OCI-LY7 (cell line): Measurements from ENCODE around the gene SLC13A3. TPM values are rescaled to one million over a fixed set of nuclear protein-coding genes. Genes with fewer than 3 reads are reported as not detected.
"Not testable (repeated sequence)": the region's sequence is repeated elsewhere in the genome, so short reads cannot be mapped to it uniquely, and the experiment has no call there.

Source experiments
- BruUV-seq: library from RNA; stranded (reverse); fragments of 400-500 nt; replicated peaks from 2 replicates; lab custom pipeline; 2021; lab: Mats Ljungman, UMichigan
- CTCF ChIA-PET: fragments of 300-600 bp; sonication (Branson Sonifier 250); formaldehyde crosslinking; loops from one replicate; lab custom pipeline; 2022; ENCODE audit warnings: antibody characterized with exemption; ENCODE audit not compliant: unreplicated experiment; lab: Charles Lee
- POLR2A ChIA-PET: fragments of 300-600 bp; sonication (Branson Sonifier 250); formaldehyde crosslinking; loops from one replicate; lab custom pipeline; 2022; ENCODE audit warnings: antibody characterized with exemption; lab: Charles Lee
- DNase-seq: peaks from one replicate; pipeline ENCODE4 v3.0.0-alpha.2; 2015; ENCODE audit warnings: low spot score
- H2AFZ ChIP-seq: fragments of 200-600 bp; sonication (generic), shearing (Covaris generic); 2 replicates; pipeline ENCODE4 v1.6.1; 2014; ENCODE audit warnings: mild to moderate bottlenecking, antibody characterized with exemption, low read length, moderate library complexity
- H3K27ac ChIP-seq: fragments of 200-600 bp; sonication (generic); 2 replicates; pipeline ENCODE4 v1.5.1; 2014; ENCODE audit warnings: mixed run types, low read depth, mild to moderate bottlenecking, moderate library complexity, low read length, inconsistent platforms; ENCODE audit not compliant: poor library complexity, severe bottlenecking
- H3K36me3 ChIP-seq: fragments of 200-600 bp; sonication (generic); 2 replicates; pipeline ENCODE4 v1.6.1; 2014; ENCODE audit warnings: mild to moderate bottlenecking, antibody characterized with exemption, low read length, moderate library complexity, mixed read lengths; ENCODE audit not compliant: insufficient read depth
- H3K4me1 ChIP-seq: fragments of 200-600 bp; sonication (generic); 2 replicates; pipeline ENCODE4 v1.5.1; 2014; ENCODE audit warnings: mild to moderate bottlenecking, low read length; ENCODE audit not compliant: insufficient read depth, poor library complexity, severe bottlenecking
- H3K4me2 ChIP-seq: fragments of 200-600 bp; sonication (generic); 2 replicates; pipeline ENCODE4 v1.6.1; 2014; ENCODE audit warnings: mild to moderate bottlenecking, low read length
- H3K4me3 ChIP-seq: fragments of 200-600 bp; sonication (generic); 2 replicates; pipeline ENCODE4 v1.5.1; 2014; ENCODE audit warnings: mild to moderate bottlenecking, low read depth, low read length; ENCODE audit not compliant: poor library complexity, severe bottlenecking
- H3K79me2 ChIP-seq: fragments of 200-600 bp; sonication (generic); 2 replicates; pipeline ENCODE4 v1.6.1; 2016; ENCODE audit warnings: low read depth, mild to moderate bottlenecking, low read length, moderate library complexity, mixed read lengths; ENCODE audit not compliant: insufficient read depth
- H3K9me2 ChIP-seq: fragments of 200-600 bp; sonication (generic); 2 replicates; pipeline ENCODE4 v1.6.1; 2016; ENCODE audit warnings: mild to moderate bottlenecking, low read length, mixed read lengths; ENCODE audit not compliant: insufficient read depth
- H3K9me3 ChIP-seq: fragments of 200-600 bp; sonication (generic); 2 replicates; pipeline ENCODE4 v1.6.1; 2014; ENCODE audit warnings: mild to moderate bottlenecking, mixed run types, low read length, mixed read lengths
- H4K20me1 ChIP-seq: fragments of 200-600 bp; sonication (generic); 2 replicates; pipeline ENCODE4 v1.6.1; 2014; ENCODE audit warnings: mild to moderate bottlenecking, antibody characterized with exemption, low read length, moderate library complexity, mixed read lengths; ENCODE audit not compliant: insufficient read depth
- CTCF ChIP-seq: fragments of 200-600 bp; sonication (generic); conservative IDR thresholded peaks from 2 replicates; pipeline ENCODE4 v1.5.1; 2014; ENCODE audit warnings: mild to moderate bottlenecking, antibody characterized with exemption, low read length, moderate library complexity, mixed read lengths
- EZH2phosphoT487 ChIP-seq: fragments of 200-600 bp; sonication (generic); IDR thresholded peaks from 2 replicates; pipeline ENCODE4 v1.6.1; 2018; ENCODE audit warnings: low read depth, borderline replicate concordance, mild to moderate bottlenecking, mixed run types, antibody characterized with exemption, low read length, moderate library complexity, mixed read lengths
- intact Hi-C: fragments of 100-400 bp; cut with micrococcal nuclease; formaldehyde crosslinking; loops from one replicate; pipeline ENCODE4 v1.10.0; 2022; ENCODE audit not compliant: unreplicated experiment
- total RNA-seq, 2 experiments: library from RNA; depleted of rRNA in 1 of 2; stranded (reverse); fragments of >200 nt in 1 of 2; shearing (Covaris generic) in 1 of 2; gene quantifications; 2 replicates each; pipeline ENCODE4 v1.2.3, GENCODE V29; 2014 to 2022

Gene SLC13A3
- total RNA-seq, 2 experiments from 2014 or later, result not detected

DNA sequence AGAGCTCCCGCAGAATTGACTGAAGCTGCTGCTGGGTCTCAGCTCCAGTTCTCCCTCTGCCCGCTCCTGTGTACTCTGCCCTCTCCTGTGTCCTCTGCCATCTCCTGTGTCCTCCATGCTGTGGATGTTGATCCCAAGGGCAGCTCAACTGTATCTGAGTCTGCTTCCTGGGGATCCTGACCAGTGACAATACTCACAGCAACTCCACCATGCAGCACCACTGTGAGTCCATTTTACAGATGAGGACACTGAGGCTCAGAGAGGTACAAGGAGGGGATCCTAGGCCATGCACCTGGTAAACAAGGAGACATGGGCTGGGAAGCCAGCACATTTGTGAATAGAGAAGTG, 29.4 kb upstream of the SLC13A3 start:
- H3K4me3 ChIP-seq, result no peak overlapping the region
- intact Hi-C loops, result loop anchor here (1.0 to 5.0 kb wide), 2 partner anchors 159 to 548 kb away; no protein-coding TSS in a partner anchor
- POLR2A ChIA-PET, result interaction anchor here (0.6 to 1.1 kb wide), 4 partner anchors 9 to 1234 kb away, joined by 3 to 4 read pairs (median 4); partner anchors contain the start of gene TP53RK
- no peak overlapping the region for H2AFZ ChIP-seq
- peaks cover 13% of the 10 kb centered on the region for H3K36me3 ChIP-seq
- CTCF ChIA-PET, result interaction anchor here (0.6 kb wide), 1 partner anchor 9 kb away, joined by 3 read pairs; the partner anchor contains the start of gene TP53RK
- H4K20me1 ChIP-seq, result no peaks in the 10 kb centered on the region
- BruUV-seq, result no TSS peak
- no peak overlapping the region for H3K27ac ChIP-seq
- H3K79me2 ChIP-seq, result peaks cover 13% of the 10 kb centered on the region; the same call in 1 of the 2 replicates
- H3K9me3 ChIP-seq, result no peaks in the 10 kb centered on the region
- H3K4me2 ChIP-seq, result no peak overlapping the region
- no peaks in the 10 kb centered on the region for H3K9me2 ChIP-seq
- peaks cover 4% of the 10 kb centered on the region for H3K4me1 ChIP-seq
- DNase-seq, result no peak
- TF ChIP-seq EZH2phosphoT487, result no peak
- TF ChIP-seq CTCF, result no peak

GRCh38 chr20:46678516-46678915, 27.3 kb upstream of the SLC13A3 start:
- Histone ChIP-seq H3K4me3 (no peak overlapping the region), H2AFZ (no peak overlapping the region), H3K9me2 (no peaks in the 10 kb centered on the region), H3K9me3 (no peaks in the 10 kb centered on the region), H3K27ac (no peak overlapping the region), H3K4me2 (no peak overlapping the region), H4K20me1 (no peaks in the 10 kb centered on the region), H3K79me2 (no peaks in the 10 kb centered on the region), H3K4me1 (peaks cover 4% of the 10 kb centered on the region), H3K36me3 (no peaks in the 10 kb centered on the region)
- BruUV-seq, result no TSS peak
- ChIA-PET POLR2A (no interaction called here), CTCF (no interaction called here)
- TF ChIP-seq CTCF (no peak), EZH2phosphoT487 (no peak)
- intact Hi-C loops, result no loop called here
- DNase-seq, result no peak

DNA sequence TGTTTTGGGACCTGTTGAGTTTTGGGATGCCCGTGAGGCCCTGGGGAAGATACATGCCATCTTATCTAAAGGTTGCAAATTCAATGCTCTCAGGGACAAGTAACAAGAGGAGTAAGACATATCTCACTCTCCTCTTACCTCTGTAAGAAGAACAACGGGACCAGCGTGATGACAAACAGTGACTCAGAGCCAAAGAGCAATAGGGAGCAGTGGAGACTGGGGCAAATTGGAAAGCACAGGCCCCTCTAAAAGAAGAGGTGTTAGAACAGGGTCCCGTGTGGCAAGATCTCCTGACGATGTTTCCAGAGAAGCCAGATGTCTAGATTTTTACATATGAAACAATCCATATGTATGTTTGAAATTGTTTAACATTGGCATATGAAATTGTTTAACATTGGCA, 26.3 kb upstream of the SLC13A3 start:
- Histone ChIP-seq H3K4me1 (peaks cover 4% of the 10 kb centered on the region), H3K9me2 (no peaks in the 10 kb centered on the region), H3K36me3 (no peaks in the 10 kb centered on the region), H3K4me2 (no peak overlapping the region), H3K27ac (no peak overlapping the region), H3K9me3 (no peaks in the 10 kb centered on the region), H4K20me1 (no peaks in the 10 kb centered on the region), H3K4me3 (no peak overlapping the region), H2AFZ (no peak overlapping the region), H3K79me2 (no peaks in the 10 kb centered on the region)
- TF ChIP-seq CTCF, result no peak
- no peak for TF ChIP-seq EZH2phosphoT487
- ChIA-PET POLR2A (no interaction called here), CTCF (no interaction called here)
- BruUV-seq, result no TSS peak
- DNase-seq, result no peak
- intact Hi-C loops, result no loop called here

DNA sequence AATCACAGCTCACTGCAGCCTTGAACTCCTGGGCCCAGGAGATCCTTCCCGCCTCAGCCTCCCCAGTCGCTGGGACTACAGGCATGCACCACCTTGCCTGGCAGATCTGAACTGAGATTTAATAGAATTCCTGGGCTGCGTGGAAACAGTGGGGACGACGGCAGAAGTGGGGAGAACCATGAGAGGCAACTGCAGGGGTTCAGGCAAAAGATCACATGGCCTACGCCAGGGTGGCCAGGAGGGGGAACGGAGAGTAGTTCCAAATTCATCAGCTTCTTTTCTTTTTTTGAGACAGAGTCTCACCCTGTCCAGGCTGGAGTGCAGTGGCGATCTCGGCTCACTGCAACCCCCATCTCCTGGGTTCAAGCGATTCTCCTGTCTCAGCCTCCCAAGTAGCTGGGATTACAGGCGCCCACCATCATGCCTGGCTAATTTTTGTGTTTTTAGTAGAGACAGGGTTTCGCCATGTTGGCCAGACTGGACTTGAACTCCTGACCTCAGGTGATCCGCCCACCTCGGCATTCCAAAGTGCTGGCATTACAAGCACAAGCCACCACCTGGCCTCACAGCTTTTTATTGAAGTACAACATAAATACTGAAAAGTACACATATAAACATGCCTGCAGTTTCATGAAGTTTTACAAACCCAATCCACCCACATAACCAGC, 25.5 kb upstream of the SLC13A3 start:
- H3K9me3 ChIP-seq, H3K4me1 ChIP-seq, BruUV-seq, DNase-seq, H3K27ac ChIP-seq, CTCF ChIA-PET, H4K20me1 ChIP-seq, H3K4me3 ChIP-seq, H3K36me3 ChIP-seq, H3K79me2 ChIP-seq, H3K9me2 ChIP-seq, intact Hi-C loops, H3K4me2 ChIP-seq, H2AFZ ChIP-seq: not testable (repeated sequence)
- POLR2A ChIA-PET, result interaction anchor here (0.6 kb wide), 1 partner anchor 465 kb away, joined by 4 read pairs; no protein-coding TSS in a partner anchor
